Stimulated activated naive CD8-positive, alpha-beta T cell treated with anti-CD3 and anti-CD28 coated beads, Interleukin-15, amount 100 ng/mL, for 72 hours (primary cell): ENCODE results near the gene ATPAF1.
"Not testable (repeated sequence)": the region's sequence is repeated elsewhere in the genome, so short reads cannot be mapped to it uniquely, and the experiment has no call there.

Experiments
- ATAC-seq: fragments of 150-1000 bp; cut with Tn5 transposase; 2 replicates; pipeline ENCODE4 v1.10.0; 2021; ENCODE audit warnings: mild to moderate bottlenecking, moderate library complexity
- DNase-seq, 2 donors: peaks; one replicate each; pipeline ENCODE4 v3.0.0; 2021 to 2022
- H3K27ac Mint-ChIP-seq, 2 donors: one replicate each; pipeline ENCODE4 v1.8.0; 2022; ENCODE audit warnings: mild to moderate bottlenecking in 2 of 2, mixed read lengths in 2 of 2, moderate library complexity in 2 of 2
- H3K27me3 Mint-ChIP-seq: one replicate; pipeline ENCODE4 v1.8.0; 2022; ENCODE audit warnings: mixed read lengths
- H3K4me1 Mint-ChIP-seq: one replicate; pipeline ENCODE4 v1.8.0; 2022; ENCODE audit warnings: mild to moderate bottlenecking, mixed read lengths
- H3K4me3 Mint-ChIP-seq, 2 donors: one replicate each; pipeline ENCODE4 v1.8.0; 2022; ENCODE audit warnings: mild to moderate bottlenecking in 2 of 2, mixed read lengths in 2 of 2, moderate library complexity in 1 of 2
- H3K9me3 Mint-ChIP-seq, 2 donors: one replicate each; pipeline ENCODE4 v1.8.0; 2022; ENCODE audit warnings: mixed read lengths in 2 of 2

The ATPAF1 gene

DNA sequence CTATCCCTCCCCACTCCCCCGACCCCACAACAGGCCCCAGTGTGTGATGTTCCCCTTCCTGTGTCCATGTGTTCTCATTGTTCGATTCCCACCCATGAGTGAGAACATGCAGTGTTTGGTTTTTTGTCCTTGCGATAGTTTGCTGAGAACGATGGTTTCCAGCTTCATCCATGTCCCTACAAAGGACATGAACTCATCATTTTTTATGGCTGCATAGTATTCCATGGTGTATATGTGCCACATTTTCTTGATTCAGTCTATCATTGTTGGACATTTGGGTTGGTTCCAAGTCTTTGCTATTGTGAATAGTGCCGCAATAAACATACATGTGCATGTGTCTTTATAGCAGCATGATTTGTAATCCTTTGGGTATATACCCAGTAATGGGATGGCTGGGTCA lies 5.2 kb downstream of the ATPAF1 start:
- not testable (repeated sequence) for H3K27me3 Mint-ChIP-seq

DNA sequence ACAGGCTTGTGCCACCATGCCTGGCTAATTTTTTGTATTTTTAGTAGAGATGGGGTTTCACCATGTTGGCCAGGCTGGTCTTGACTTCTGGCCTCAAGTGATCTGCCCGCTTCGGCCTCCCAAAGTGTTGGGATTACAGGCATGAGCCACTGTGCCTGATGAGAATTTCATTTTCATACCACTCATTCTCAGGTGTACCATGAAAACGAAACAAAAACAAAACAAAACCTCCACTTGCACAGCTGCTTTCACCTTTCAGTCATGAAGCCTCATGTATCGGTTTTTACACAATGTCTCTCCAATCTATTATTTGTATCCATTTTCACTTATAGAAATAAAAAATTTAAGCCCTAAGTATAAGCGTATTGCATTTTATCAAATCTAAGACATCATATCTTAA lies 8.0 kb downstream of the ATPAF1 start:
- not testable (repeated sequence) for DNase-seq, H3K27me3 Mint-ChIP-seq, ATAC-seq, H3K9me3 Mint-ChIP-seq
- Mint-ChIP-seq H3K27ac (peak overlapping the region; percentile 19 to 86), H3K4me1 (peaks cover 22% of the 10 kb centered on the region), H3K4me3 (peak overlapping the region in 1 of 2 donors; percentile 45)

More for the DNA sequence above, 5.2 kb downstream of the ATPAF1 start:
- H3K4me1 Mint-ChIP-seq, result peaks cover 32% of the 10 kb centered on the region
- H3K4me3 Mint-ChIP-seq, H3K27ac Mint-ChIP-seq, DNase-seq, ATAC-seq, H3K9me3 Mint-ChIP-seq: not testable (repeated sequence)

- Mint-ChIP-seq H3K27me3 (no peaks in the 10 kb centered on the region), H3K9me3 (no peaks in the 10 kb centered on the region), H3K4me3 (no peak overlapping the region), H3K27ac (peak overlapping the region in 1 of 2 donors; percentile 57), H3K4me1 (peaks cover 22% of the 10 kb centered on the region)
- peak; percentile 55 for ATAC-seq
- no peak for DNase-seq
These were observed 8.8 kb downstream of the ATPAF1 start for GRCh38 chr1:46659307-46659870.

GRCh38 chr1:46657775-46658174 lies 10.4 kb downstream of the ATPAF1 start:
- Mint-ChIP-seq H3K9me3 (no peaks in the 10 kb centered on the region), H3K27me3 (no peaks in the 10 kb centered on the region), H3K4me3 (no peak overlapping the region), H3K4me1 (peaks cover 28% of the 10 kb centered on the region), H3K27ac (no peak overlapping the region)
- DNase-seq, result no peak
- ATAC-seq, result no peak

- no peaks in the 10 kb centered on the region for H3K27me3 Mint-ChIP-seq
- H3K4me1 Mint-ChIP-seq, result peaks cover 28% of the 10 kb centered on the region
- no peaks in the 10 kb centered on the region for H3K9me3 Mint-ChIP-seq
- ATAC-seq, result no peak
- no peak overlapping the region for H3K4me3 Mint-ChIP-seq
- no peak for DNase-seq
- H3K27ac Mint-ChIP-seq, result no peak overlapping the region
These were observed 11.5 kb downstream of the ATPAF1 start for GRCh38 chr1:46656643-46657042.

DNA sequence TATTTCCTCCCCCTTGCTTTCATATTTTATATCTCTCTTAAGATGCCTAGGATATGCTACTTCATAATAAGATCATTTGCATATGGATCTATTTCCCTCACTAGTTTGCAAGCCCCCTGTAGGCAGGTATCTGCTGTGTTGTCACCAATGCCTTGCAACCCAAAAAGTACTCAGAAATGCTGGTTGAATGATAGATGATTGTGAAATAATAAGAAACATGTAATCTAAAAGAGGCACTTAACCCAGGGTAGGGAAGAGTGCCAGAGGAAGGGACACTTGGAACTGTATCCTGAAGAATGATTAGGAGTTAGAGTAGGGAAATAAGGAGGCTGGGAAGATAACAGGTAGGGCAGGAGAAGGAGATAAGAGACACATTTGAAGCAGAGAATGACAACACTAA lies 12.3 kb downstream of the ATPAF1 start:
- Mint-ChIP-seq H3K9me3 (no peaks in the 10 kb centered on the region), H3K4me3 (no peak overlapping the region), H3K27ac (no peak overlapping the region), H3K27me3 (no peaks in the 10 kb centered on the region), H3K4me1 (peaks cover 28% of the 10 kb centered on the region)
- ATAC-seq, result no peak
- DNase-seq, result no peak

DNA sequence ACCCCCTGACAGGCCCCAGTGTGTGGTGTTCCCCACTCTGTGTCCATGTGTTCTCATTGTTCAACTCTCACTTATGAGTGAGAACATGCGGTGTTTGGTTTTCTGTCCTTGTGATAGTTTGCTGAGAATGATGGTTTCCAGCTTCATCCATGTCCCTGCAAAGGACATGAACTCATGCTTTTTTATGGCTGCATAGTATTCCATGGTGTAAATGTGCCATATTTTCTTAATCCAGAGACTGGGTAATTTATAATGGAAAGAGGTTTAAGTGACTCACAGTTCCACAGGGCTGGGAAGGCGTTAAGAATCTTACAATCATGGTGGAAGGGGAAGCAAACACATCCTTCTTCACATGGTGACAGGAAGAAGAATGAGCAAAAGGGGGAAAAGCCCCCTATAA lies 13.5 kb downstream of the ATPAF1 start:
- not testable (repeated sequence) for ATAC-seq, DNase-seq, H3K9me3 Mint-ChIP-seq, H3K27me3 Mint-ChIP-seq, H3K4me3 Mint-ChIP-seq
- Mint-ChIP-seq H3K27ac (peak overlapping the region in 1 of 2 donors; percentile 42), H3K4me1 (peaks cover 19% of the 10 kb centered on the region)

- Mint-ChIP-seq H3K9me3 (no peaks in the 10 kb centered on the region), H3K4me1 (peaks cover 13% of the 10 kb centered on the region), H3K4me3 (no peak overlapping the region), H3K27ac (no peak overlapping the region), H3K27me3 (no peaks in the 10 kb centered on the region)
- ATAC-seq (no peak), DNase-seq (no peak)
These were observed 14.2 kb downstream of the ATPAF1 start for GRCh38 chr1:46654012-46654411.

DNA sequence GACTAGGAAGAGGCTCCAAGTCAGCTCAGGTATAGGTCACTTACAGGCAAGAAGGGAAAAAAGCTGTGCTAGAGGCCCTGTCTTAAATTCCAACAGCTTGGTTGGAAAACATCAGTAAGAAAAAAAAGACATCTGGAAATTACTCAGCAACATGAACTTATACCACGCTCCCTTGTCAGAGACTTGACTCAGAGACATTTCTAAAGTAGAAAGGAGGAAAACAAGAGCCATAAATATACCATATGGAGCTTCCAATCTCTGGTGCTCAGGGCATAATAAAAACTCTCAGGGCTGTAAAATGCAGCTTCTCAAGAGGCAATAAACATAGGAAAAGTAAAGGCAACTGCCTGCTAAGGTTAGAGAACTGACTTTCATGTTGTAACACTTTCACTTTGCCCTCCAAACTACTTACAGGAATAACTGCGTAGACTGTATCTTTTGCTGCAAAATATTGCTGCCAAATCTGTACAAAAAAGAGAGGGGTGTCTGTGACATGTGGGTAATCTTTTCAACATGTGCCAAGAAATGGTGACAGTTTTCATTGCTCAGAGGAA lies 14.7 kb downstream of the ATPAF1 start:
- DNase-seq (no peak), ATAC-seq (no peak)
- H3K4me3 Mint-ChIP-seq, result no peak overlapping the region
- H3K9me3 Mint-ChIP-seq, result no peaks in the 10 kb centered on the region
- no peaks in the 10 kb centered on the region for H3K27me3 Mint-ChIP-seq
- H3K4me1 Mint-ChIP-seq, result peaks cover 13% of the 10 kb centered on the region
- no peak overlapping the region for H3K27ac Mint-ChIP-seq

DNA sequence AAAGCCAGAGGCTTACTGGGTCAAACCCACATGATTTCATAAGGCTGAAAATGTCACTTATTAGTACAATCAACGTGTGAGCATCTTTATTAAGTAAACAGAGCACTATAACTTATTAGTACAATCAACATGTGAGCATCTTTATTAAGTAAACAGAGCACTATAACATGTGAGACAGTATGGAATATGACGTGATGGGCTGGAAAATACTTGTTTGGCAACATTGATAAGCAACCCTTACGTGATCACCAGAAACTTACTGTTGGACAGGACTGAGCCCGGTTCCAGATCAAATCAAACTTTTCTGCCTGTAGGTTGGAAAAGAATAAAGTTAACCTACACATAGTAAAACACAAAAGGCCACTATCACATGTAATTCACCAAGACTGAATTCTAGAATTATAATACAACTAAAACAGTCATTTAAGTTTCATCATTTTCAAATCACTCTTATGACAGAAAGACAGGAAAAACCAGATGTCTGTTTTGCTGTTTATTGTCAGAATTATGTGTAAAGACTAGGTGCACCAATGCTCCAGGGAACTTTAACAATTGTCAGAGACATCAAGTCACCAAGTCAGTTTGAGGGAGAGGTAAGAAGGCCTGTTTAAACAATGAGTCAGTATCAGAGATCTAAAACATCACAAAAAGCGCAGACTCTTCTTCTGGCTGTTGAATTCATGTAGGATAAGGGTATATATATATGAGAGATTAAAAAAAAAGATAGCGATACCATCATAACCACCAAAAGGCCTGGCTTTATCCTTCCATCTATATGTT lies 15.7 kb downstream of the ATPAF1 start:
- no peak for DNase-seq
- no peaks in the 10 kb centered on the region for H3K27me3 Mint-ChIP-seq
- no peak overlapping the region for H3K4me3 Mint-ChIP-seq
- H3K9me3 Mint-ChIP-seq, result no peaks in the 10 kb centered on the region
- H3K27ac Mint-ChIP-seq, result no peak overlapping the region
- no peak for ATAC-seq
- H3K4me1 Mint-ChIP-seq, result peaks cover 8% of the 10 kb centered on the region

DNA sequence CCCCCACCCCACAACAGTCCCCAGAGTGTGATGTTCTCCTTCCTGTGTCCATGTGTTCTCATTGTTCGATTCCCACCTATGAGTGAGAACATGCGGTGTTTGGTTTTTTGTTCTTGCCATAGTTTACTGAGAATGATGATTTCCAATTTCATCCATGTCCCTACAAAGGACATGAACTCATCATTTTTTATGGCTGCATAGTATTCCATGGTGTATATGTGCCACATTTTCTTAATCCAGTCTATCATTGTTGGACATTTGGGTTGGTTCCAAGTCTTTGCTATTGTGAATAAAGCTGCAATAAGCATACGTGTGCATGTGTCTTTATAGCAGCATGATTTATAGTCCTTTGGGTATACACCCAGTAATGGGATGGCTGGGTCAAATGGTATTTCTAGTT lies 17.0 kb downstream of the ATPAF1 start:
- H3K4me3 Mint-ChIP-seq, H3K27me3 Mint-ChIP-seq, ATAC-seq, DNase-seq, H3K27ac Mint-ChIP-seq, H3K9me3 Mint-ChIP-seq: not testable (repeated sequence)
- peaks cover 12% of the 10 kb centered on the region for H3K4me1 Mint-ChIP-seq

- no peaks in the 10 kb centered on the region for H3K27me3 Mint-ChIP-seq
- H3K27ac Mint-ChIP-seq, result no peak overlapping the region
- ATAC-seq (no peak), DNase-seq (no peak)
- no peaks in the 10 kb centered on the region for H3K9me3 Mint-ChIP-seq
- peaks cover 12% of the 10 kb centered on the region for H3K4me1 Mint-ChIP-seq
- no peak overlapping the region for H3K4me3 Mint-ChIP-seq
These were observed 17.7 kb downstream of the ATPAF1 start for GRCh38 chr1:46650491-46650890.

DNA sequence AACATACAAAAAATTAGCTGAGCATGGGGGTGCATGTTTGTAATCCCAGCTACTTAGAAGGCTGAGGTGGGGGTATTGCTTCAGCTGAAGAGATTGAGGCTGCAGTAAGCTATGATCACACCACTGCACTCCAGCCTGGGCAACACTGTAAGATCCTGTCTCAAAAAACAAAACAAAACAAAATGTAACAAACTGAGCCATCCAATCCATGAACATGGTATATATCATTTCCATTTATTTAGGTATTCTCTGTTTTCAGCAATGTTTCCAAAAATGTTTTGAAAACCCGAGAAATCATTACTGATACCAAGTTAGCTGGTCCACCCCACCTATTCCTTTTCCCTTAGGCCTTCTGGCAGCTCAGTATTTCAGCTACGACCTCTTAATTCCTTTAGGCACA lies 18.4 kb downstream of the ATPAF1 start:
- Mint-ChIP-seq H3K9me3 (no peaks in the 10 kb centered on the region), H3K27ac (no peak overlapping the region), H3K4me1 (peaks cover 12% of the 10 kb centered on the region), H3K4me3 (no peak overlapping the region), H3K27me3 (no peaks in the 10 kb centered on the region)
- no peak for ATAC-seq
- DNase-seq, result no peak

GRCh38 chr1:46647611-46648010 lies 20.6 kb downstream of the ATPAF1 start:
- no peak for DNase-seq
- Mint-ChIP-seq H3K4me1 (peaks cover 6% of the 10 kb centered on the region), H3K4me3 (no peak overlapping the region), H3K9me3 (no peaks in the 10 kb centered on the region), H3K27ac (no peak overlapping the region), H3K27me3 (no peaks in the 10 kb centered on the region)
- ATAC-seq, result no peak

DNA sequence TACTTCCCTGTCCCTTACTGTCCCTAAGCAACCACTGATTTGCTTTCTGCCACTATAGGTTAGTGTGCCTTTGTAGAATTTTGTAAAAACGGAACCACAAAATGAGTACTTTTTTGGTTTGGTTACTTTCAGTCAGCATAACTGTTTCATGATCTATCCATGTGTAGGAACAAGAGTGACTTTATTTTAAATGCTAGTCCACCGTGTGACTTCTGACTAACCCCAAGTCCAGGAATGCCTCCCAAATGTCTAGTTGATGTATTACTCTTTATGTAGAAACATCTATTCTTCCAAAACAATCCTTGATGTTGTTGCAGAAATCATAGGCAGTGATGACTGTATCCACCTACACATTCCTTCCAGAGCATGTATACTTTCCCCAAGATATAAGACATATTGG lies 21.3 kb downstream of the ATPAF1 start:
- Mint-ChIP-seq H3K4me3 (no peak overlapping the region), H3K4me1 (peaks cover 6% of the 10 kb centered on the region), H3K9me3 (no peaks in the 10 kb centered on the region), H3K27ac (no peak overlapping the region), H3K27me3 (no peaks in the 10 kb centered on the region)
- no peak for DNase-seq
- ATAC-seq, result no peak

DNA sequence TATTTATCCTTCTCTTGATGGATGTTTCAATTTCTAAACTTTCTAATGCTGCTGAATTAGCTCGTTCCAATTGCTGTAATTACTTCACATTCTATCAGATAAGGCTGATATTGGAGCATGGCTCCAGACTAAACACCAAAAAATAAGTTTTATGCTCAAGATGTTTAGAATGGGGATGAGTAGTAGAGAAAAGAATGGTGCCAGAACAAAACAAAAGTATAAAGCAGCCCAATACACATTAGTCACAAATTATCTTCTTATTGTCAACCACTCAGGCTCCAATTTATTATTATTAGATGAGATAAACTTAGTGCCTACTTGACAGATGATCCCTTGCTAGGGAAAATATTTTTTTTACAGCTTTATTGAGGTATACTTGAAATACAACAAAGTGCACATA lies 21.8 kb downstream of the ATPAF1 start:
- H3K4me3 Mint-ChIP-seq, result no peak overlapping the region
- H3K4me1 Mint-ChIP-seq, result peaks cover 6% of the 10 kb centered on the region
- no peaks in the 10 kb centered on the region for H3K27me3 Mint-ChIP-seq
- no peaks in the 10 kb centered on the region for H3K9me3 Mint-ChIP-seq
- ATAC-seq, result no peak
- H3K27ac Mint-ChIP-seq, result no peak overlapping the region
- DNase-seq, result no peak
